SK-N-SH treated with all-trans-retinoic acid at 6 μM for 48 hours (cell line): ENCODE data around the gene RCHY1.
"Not testable (repeated sequence)": the region's sequence is repeated elsewhere in the genome, so short reads cannot be mapped to it uniquely, and the experiment has no call there.

Experiments used
- ATAC-seq: fragments of 200-7000 bp; cut with Tn5 transposase; 3 replicates; pipeline ENCODE4 v1.9.1; 2020; ENCODE audit warnings: mild to moderate bottlenecking, moderate library complexity
- ARNTL ChIP-seq: fragments of 450-650 bp; formaldehyde crosslinking; IDR thresholded peaks from 2 replicates; pipeline ENCODE4 v1.5.0; 2020; ENCODE audit warnings: low read depth, mild to moderate bottlenecking, moderate library complexity, borderline replicate concordance
- BACH2 ChIP-seq: fragments of 250-450 bp; sonication (Bioruptor Pico); IDR thresholded peaks from 2 replicates; pipeline ENCODE4 v1.9.0; 2021; ENCODE audit warnings: mild to moderate bottlenecking, borderline replicate concordance
- CSDC2 ChIP-seq: fragments of 250-450 bp; sonication (Bioruptor Pico); IDR thresholded peaks from 2 replicates; pipeline ENCODE4 v1.5.0; 2020; ENCODE audit warnings: mild to moderate bottlenecking, moderate library complexity
- CSRNP3 ChIP-seq: fragments of 250-450 bp; sonication (Bioruptor Pico); IDR thresholded peaks from 2 replicates; pipeline ENCODE4 v1.5.1; 2021; ENCODE audit warnings: mild to moderate bottlenecking, moderate library complexity
- ESRRG ChIP-seq: fragments of 250-450 bp; sonication (Bioruptor Pico); IDR thresholded peaks from 2 replicates; pipeline ENCODE4 v1.6.1; 2021; ENCODE audit warnings: mild to moderate bottlenecking
- GLIS3 ChIP-seq: fragments of 250-450 bp; sonication (Bioruptor Pico); IDR thresholded peaks from 2 replicates; pipeline ENCODE4 v1.5.0; 2020; ENCODE audit warnings: mild to moderate bottlenecking, moderate library complexity
- ISL1 ChIP-seq: fragments of 250-450 bp; sonication (Bioruptor Pico); IDR thresholded peaks from 2 replicates; pipeline ENCODE4 v2.1.2; 2022; ENCODE audit warnings: mild to moderate bottlenecking, moderate library complexity
- PPARA ChIP-seq: fragments of 250-450 bp; sonication (Bioruptor Pico); IDR thresholded peaks from 2 replicates; pipeline ENCODE4 v1.5.0; 2020; ENCODE audit warnings: mild to moderate bottlenecking, borderline replicate concordance
- SNAI2 ChIP-seq: fragments of 250-450 bp; sonication (Bioruptor Pico); IDR thresholded peaks from 2 replicates; pipeline ENCODE4 v1.5.0; 2020; ENCODE audit warnings: mild to moderate bottlenecking, moderate library complexity
- TCF4 ChIP-seq: fragments of 250-450 bp; sonication (Bioruptor Pico); IDR thresholded peaks from 2 replicates; pipeline ENCODE4 v1.8.0; 2021; ENCODE audit warnings: mild to moderate bottlenecking, moderate library complexity, borderline replicate concordance
- TOX ChIP-seq: fragments of 250-450 bp; sonication (Bioruptor Pico); IDR thresholded peaks from 2 replicates; pipeline ENCODE4 v1.8.0; 2021; ENCODE audit warnings: mild to moderate bottlenecking, moderate library complexity, borderline replicate concordance
- ZFP3 ChIP-seq: fragments of 250-450 bp; sonication (Bioruptor Pico); IDR thresholded peaks from 2 replicates; pipeline ENCODE4 v1.5.0; 2020; ENCODE audit warnings: mild to moderate bottlenecking, moderate library complexity
- ZFP30 ChIP-seq: fragments of 450-650 bp; formaldehyde crosslinking; IDR thresholded peaks from 2 replicates; pipeline ENCODE4 v1.5.0; 2022; ENCODE audit warnings: mild to moderate bottlenecking, moderate library complexity
- ZNF565 ChIP-seq: fragments of 450-650 bp; formaldehyde crosslinking; conservative IDR thresholded peaks from 2 replicates; pipeline ENCODE4 v1.5.0; 2020; ENCODE audit warnings: low read depth, mild to moderate bottlenecking, moderate library complexity
- ZNF8 ChIP-seq: fragments of 450-650 bp; formaldehyde crosslinking; IDR thresholded peaks from 2 replicates; pipeline ENCODE4 v1.5.0; 2020; ENCODE audit warnings: mild to moderate bottlenecking, moderate library complexity
- TF ChIP-seq, protein P1 (sequence below): fragments of 250-450 bp; sonication (Bioruptor Pico); IDR thresholded peaks from 2 replicates; pipeline ENCODE4 v1.5.1; 2020; ENCODE audit warnings: low read depth, mild to moderate bottlenecking, moderate library complexity
- TF ChIP-seq, protein P2 (sequence below): fragments of 250-450 bp; sonication (Bioruptor Pico); IDR thresholded peaks from 2 replicates; pipeline ENCODE4 v1.5.0; 2020; ENCODE audit warnings: mild to moderate bottlenecking, moderate library complexity

The RCHY1 gene

DNA sequence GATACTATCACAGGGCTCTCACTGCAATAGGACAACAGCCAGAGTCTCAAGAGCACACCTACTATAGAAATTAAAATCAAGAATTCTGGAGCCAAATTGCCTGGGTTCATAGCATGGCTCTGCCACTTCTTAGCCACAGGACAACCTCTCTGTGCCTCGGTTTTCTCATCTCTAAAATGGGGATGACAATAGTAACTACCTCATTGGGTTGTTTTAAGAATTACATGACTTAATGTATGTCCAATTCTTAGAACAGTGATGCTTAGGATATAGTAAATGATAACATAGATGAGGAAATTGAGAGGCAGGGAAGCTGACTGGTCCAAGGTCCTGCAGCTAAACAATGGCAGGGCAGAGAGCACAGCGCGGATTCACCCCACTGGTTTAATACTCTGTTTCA is 30.7 kb upstream of the RCHY1 start:
- no peak for TF ChIP-seq ZFP30
- no peak for TF ChIP-seq PPARA (CRISPR knock-in tag)
- TF ChIP-seq, protein P1, sequence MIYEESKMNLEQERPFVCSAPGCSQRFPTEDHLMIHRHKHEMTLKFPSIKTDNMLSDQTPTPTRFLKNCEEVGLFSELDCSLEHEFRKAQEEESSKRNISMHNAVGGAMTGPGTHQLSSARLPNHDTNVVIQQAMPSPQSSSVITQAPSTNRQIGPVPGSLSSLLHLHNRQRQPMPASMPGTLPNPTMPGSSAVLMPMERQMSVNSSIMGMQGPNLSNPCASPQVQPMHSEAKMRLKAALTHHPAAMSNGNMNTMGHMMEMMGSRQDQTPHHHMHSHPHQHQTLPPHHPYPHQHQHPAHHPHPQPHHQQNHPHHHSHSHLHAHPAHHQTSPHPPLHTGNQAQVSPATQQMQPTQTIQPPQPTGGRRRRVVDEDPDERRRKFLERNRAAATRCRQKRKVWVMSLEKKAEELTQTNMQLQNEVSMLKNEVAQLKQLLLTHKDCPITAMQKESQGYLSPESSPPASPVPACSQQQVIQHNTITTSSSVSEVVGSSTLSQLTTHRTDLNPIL (CRISPR knock-in tag), result no peak
- TF ChIP-seq BACH2 (CRISPR knock-in tag), result no peak
- TF ChIP-seq GLIS3 (CRISPR knock-in tag), result no peak
- no peak for TF ChIP-seq ARNTL (CRISPR knock-in tag)
- no peak for TF ChIP-seq ZNF565 (CRISPR knock-in tag)
- no peak for ATAC-seq

GRCh38 chr4:75544220-75544619 is 30.0 kb upstream of the RCHY1 start:
- ATAC-seq, result not testable (repeated sequence)

GRCh38 chr4:75542824-75543223 is 28.6 kb upstream of the RCHY1 start:
- ATAC-seq, result peak; percentile 84
- TF ChIP-seq, protein P2, sequence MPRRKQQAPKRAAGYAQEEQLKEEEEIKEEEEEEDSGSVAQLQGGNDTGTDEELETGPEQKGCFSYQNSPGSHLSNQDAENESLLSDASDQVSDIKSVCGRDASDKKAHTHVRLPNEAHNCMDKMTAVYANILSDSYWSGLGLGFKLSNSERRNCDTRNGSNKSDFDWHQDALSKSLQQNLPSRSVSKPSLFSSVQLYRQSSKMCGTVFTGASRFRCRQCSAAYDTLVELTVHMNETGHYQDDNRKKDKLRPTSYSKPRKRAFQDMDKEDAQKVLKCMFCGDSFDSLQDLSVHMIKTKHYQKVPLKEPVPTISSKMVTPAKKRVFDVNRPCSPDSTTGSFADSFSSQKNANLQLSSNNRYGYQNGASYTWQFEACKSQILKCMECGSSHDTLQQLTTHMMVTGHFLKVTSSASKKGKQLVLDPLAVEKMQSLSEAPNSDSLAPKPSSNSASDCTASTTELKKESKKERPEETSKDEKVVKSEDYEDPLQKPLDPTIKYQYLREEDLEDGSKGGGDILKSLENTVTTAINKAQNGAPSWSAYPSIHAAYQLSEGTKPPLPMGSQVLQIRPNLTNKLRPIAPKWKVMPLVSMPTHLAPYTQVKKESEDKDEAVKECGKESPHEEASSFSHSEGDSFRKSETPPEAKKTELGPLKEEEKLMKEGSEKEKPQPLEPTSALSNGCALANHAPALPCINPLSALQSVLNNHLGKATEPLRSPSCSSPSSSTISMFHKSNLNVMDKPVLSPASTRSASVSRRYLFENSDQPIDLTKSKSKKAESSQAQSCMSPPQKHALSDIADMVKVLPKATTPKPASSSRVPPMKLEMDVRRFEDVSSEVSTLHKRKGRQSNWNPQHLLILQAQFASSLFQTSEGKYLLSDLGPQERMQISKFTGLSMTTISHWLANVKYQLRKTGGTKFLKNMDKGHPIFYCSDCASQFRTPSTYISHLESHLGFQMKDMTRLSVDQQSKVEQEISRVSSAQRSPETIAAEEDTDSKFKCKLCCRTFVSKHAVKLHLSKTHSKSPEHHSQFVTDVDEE (CRISPR knock-in tag), result no peak
- no peak for TF ChIP-seq PPARA (CRISPR knock-in tag)
- no peak for TF ChIP-seq ESRRG (CRISPR knock-in tag)
- no peak for TF ChIP-seq GLIS3 (CRISPR knock-in tag)
- TF ChIP-seq ZNF8 (CRISPR knock-in tag), result no peak
- peak; percentile 87 for TF ChIP-seq ISL1
- no peak for TF ChIP-seq TOX (CRISPR knock-in tag)
- no peak for TF ChIP-seq ARNTL (CRISPR knock-in tag)
- no peak for TF ChIP-seq SNAI2 (CRISPR knock-in tag)
- no peak for TF ChIP-seq CSDC2 (CRISPR knock-in tag)
- TF ChIP-seq BACH2 (CRISPR knock-in tag), result no peak
- no peak for TF ChIP-seq CSRNP3 (CRISPR knock-in tag)
- no peak for TF ChIP-seq ZFP3 (CRISPR knock-in tag)
- TF ChIP-seq ZFP30, result no peak
- peak; percentile 40; the same call in 1 of the 2 replicates for TF ChIP-seq TCF4 (CRISPR knock-in tag)
- TF ChIP-seq, protein P1 (CRISPR knock-in tag), result peak; percentile 55; the same call in 1 of the 2 replicates

GRCh38 chr4:75537308-75537707 is 23.1 kb upstream of the RCHY1 start:
- ATAC-seq, result not testable (repeated sequence)

DNA sequence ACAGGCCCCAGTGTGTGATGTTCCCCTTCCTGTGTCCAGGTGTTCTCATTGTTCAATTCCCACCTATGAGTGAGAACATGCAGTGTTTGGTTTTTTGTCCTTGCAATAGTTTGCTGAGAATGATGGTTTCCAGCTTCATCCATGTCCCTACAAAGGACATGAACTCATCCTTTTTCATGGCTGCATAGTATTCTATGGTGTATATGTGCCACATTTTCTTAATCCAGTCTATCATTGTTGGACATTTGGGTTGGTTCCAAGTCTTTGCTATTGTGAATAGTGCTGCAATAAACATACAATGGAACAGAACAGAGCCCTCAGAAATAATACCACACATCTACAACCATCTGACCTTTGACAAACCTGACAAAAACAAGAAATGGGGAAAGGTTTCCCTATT is 19.7 kb upstream of the RCHY1 start:
- not testable (repeated sequence) for ATAC-seq

DNA sequence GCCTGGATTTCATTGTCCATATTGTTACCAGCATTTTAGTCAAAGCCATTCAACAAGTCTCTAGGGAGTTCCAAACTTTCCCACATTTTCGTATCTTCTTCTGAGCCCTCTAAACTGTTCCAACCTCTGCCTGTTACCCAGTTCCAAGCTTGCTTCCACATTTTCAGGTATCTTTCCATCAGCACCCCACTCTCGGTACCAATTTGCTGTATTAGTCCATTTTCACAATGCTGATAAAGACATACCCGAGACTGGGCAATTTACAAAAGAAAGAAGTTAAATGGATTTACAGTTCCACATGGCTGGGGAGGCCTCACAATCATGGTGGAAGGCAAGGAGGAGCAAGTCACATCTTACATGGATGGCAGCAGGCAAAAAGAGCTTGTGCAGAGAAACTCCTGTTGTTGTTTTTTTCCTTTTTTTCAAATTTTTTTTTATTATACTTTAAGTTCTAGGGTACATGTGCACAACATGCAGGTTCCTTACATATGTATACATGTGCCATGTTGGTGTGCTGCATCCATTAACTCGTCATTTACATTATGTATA is 19.2 kb upstream of the RCHY1 start:
- ATAC-seq, result not testable (repeated sequence)

- not testable (repeated sequence) for ATAC-seq
These were observed 17.4 kb upstream of the RCHY1 start for GRCh38 chr4:75531536-75532143.
